T follicular helper cell (primary cell): ENCODE data around the gene GREM1.

Experiments used
- DNase-seq: peaks from one replicate; pipeline ENCODE4 v3.0.0-alpha.2; 2020; ENCODE audit warnings: low read depth

The GREM1 gene

GRCh38 chr15:32784581-32784980 is 66.8 kb downstream of the GREM1 start:
- DNase-seq: no peak

GRCh38 chr15:32786906-32787305 is 69.1 kb downstream of the GREM1 start:
- no peak for DNase-seq

- DNase-seq: no peak
These were observed 70.1 kb downstream of the GREM1 start for GRCh38 chr15:32787949-32788348.

GRCh38 chr15:32790352-32790999 is 72.7 kb downstream of the GREM1 start:
- DNase-seq: no peak

GRCh38 chr15:32792436-32792835 is 74.6 kb downstream of the GREM1 start:
- DNase-seq: no peak
